Smooth muscle cell (in vitro differentiated cells): ENCODE data around the gene LAMTOR3. TPM values are rescaled to one million over a fixed set of nuclear protein-coding genes. Genes with fewer than 3 reads are reported as not detected.

Experiments used
- DNase-seq: peaks from one replicate; lab custom pipeline; 2025; ENCODE audit not compliant: unreplicated experiment; lab: John Stamatoyannopoulos, UW
- H2AFZ ChIP-seq: fragments of 200-600 bp; sonication (generic); 2 replicates; pipeline ENCODE4 v1.6.0; 2016; ENCODE audit warnings: antibody characterized with exemption, low read depth, mild to moderate bottlenecking
- H3F3A ChIP-seq: fragments of 200-600 bp; sonication (generic); 2 replicates; pipeline ENCODE4 v1.6.0; 2017; ENCODE audit warnings: antibody characterized with exemption, low read depth
- H3K27ac ChIP-seq: fragments of 200-600 bp; sonication (generic); 2 replicates; pipeline ENCODE4 v1.5.1; 2016; ENCODE audit warnings: low read depth, mild to moderate bottlenecking
- H3K27me3 ChIP-seq: fragments of 200-600 bp; sonication (generic); 2 replicates; pipeline ENCODE4 v1.6.1; 2016; ENCODE audit warnings: low read depth, mild to moderate bottlenecking
- H3K36me3 ChIP-seq: fragments of 200-600 bp; sonication (generic); 2 replicates; pipeline ENCODE4 v1.5.1; 2016; ENCODE audit warnings: low read depth
- H3K4me1 ChIP-seq: fragments of 200-600 bp; sonication (generic); 2 replicates; pipeline ENCODE4 v1.5.1; 2016; ENCODE audit warnings: low read depth
- H3K4me2 ChIP-seq: fragments of 200-600 bp; sonication (generic); 2 replicates; pipeline ENCODE4 v1.6.0; 2016; ENCODE audit warnings: mild to moderate bottlenecking
- H3K4me3 ChIP-seq: fragments of 200-600 bp; sonication (generic); 2 replicates; pipeline ENCODE4 v1.5.1; 2016; ENCODE audit warnings: mild to moderate bottlenecking
- H3K79me2 ChIP-seq: fragments of 200-600 bp; sonication (generic); 2 replicates; pipeline ENCODE4 v1.6.0; 2016; ENCODE audit warnings: low read depth, mild to moderate bottlenecking
- H3K9ac ChIP-seq: fragments of 200-600 bp; sonication (generic); 2 replicates; pipeline ENCODE4 v1.6.0; 2016; ENCODE audit warnings: low read depth
- H3K9me3 ChIP-seq: fragments of 200-600 bp; sonication (generic); replicated peaks from 2 replicates; pipeline ENCODE4 v1.5.1; 2016; ENCODE audit warnings: low read depth
- H4K20me1 ChIP-seq: fragments of 200-600 bp; sonication (generic); 2 replicates; pipeline ENCODE4 v1.6.0; 2016; ENCODE audit warnings: low read depth
- CTCF ChIP-seq: fragments of 200-600 bp; sonication (generic); IDR thresholded peaks from 2 replicates; pipeline ENCODE4 v1.5.1; 2017; ENCODE audit warnings: borderline replicate concordance, mild to moderate bottlenecking, antibody characterized with exemption; ENCODE audit not compliant: insufficient read depth, poor library complexity, severe bottlenecking
- WGBS: methylation state at CpG from one replicate; pipeline ENCODE4 v1.1.7; 2016; ENCODE audit warnings: low lambda C conversion rate; 5-methylcytosine and 5-hydroxymethylcytosine counted together
- polyA plus RNA-seq: library from polyadenylated mRNA; unstranded; fragments of >200 nt; fragmentation: Nextera tagmentation; extraction: Ambion mirVana; gene quantifications from 2 replicates; pipeline ENCODE4 v1.2.1, GENCODE V29; 2016
- total RNA-seq: library from RNA; depleted of rRNA; stranded (reverse); fragments of >200 nt; gene quantifications from 2 replicates; pipeline ENCODE4 v1.2.3, GENCODE V29; 2014

The LAMTOR3 gene
- total and polyA plus RNA-seq, 2 experiments from 2014 or later = 58.3 to 95.2 TPM

- Histone ChIP-seq H4K20me1 (no peaks in the 10 kb centered on the region), H2AFZ (no peak overlapping the region), H3K36me3 (no peaks in the 10 kb centered on the region)
These were observed 50.8 kb downstream of the LAMTOR3 start for GRCh38 chr4:99843413-99843812.

GRCh38 chr4:99841129-99841528 lies 53.1 kb downstream of the LAMTOR3 start:
- Histone ChIP-seq H3F3A (no peaks in the 10 kb centered on the region), H3K9ac (no peak overlapping the region), H3K27me3 (no peaks in the 10 kb centered on the region), H3K36me3 (no peaks in the 10 kb centered on the region), H3K4me2 (no peak overlapping the region), H2AFZ (no peak overlapping the region), H3K4me3 (no peak overlapping the region), H3K27ac (peak overlapping the region; percentile 36), H3K4me1 (no peaks in the 10 kb centered on the region), H3K9me3 (no peaks in the 10 kb centered on the region), H3K79me2 (no peaks in the 10 kb centered on the region), H4K20me1 (no peaks in the 10 kb centered on the region)
- no peak for TF ChIP-seq CTCF
- no peak for DNase-seq
- WGBS = 80% methylated on average over 4 of the region's 4 CpGs

More at GRCh38 chr4:99843413-99843812, 50.8 kb downstream of the LAMTOR3 start:
- H3K79me2 ChIP-seq = no peaks in the 10 kb centered on the region
- no peaks in the 10 kb centered on the region for H3F3A ChIP-seq
- no peak overlapping the region for H3K4me2 ChIP-seq
- H3K4me1 ChIP-seq = no peaks in the 10 kb centered on the region
- H3K9me3 ChIP-seq = no peaks in the 10 kb centered on the region
- no peak for DNase-seq
- no peak overlapping the region for H3K27ac ChIP-seq
- H3K9ac ChIP-seq = no peak overlapping the region
- H3K27me3 ChIP-seq = no peaks in the 10 kb centered on the region
- no peak for TF ChIP-seq CTCF
- H3K4me3 ChIP-seq = no peak overlapping the region

GRCh38 chr4:99838927-99839326 lies 55.3 kb downstream of the LAMTOR3 start:
- Histone ChIP-seq H3K36me3 (no peaks in the 10 kb centered on the region), H3K27me3 (no peaks in the 10 kb centered on the region), H2AFZ (no peak overlapping the region), H3K9ac (no peak overlapping the region), H3K4me2 (no peak overlapping the region), H3F3A (no peaks in the 10 kb centered on the region), H3K79me2 (no peaks in the 10 kb centered on the region), H3K9me3 (no peaks in the 10 kb centered on the region), H4K20me1 (no peaks in the 10 kb centered on the region), H3K4me3 (no peak overlapping the region), H3K27ac (peak overlapping the region; percentile 34), H3K4me1 (no peaks in the 10 kb centered on the region)
- no peak for DNase-seq
- no peak for TF ChIP-seq CTCF
- 59% methylated on average over 2 of the region's 2 CpGs for WGBS

GRCh38 chr4:99835942-99836341 lies 58.3 kb downstream of the LAMTOR3 start:
- Histone ChIP-seq H3K27ac (no peak overlapping the region), H3K4me2 (no peak overlapping the region), H3K36me3 (no peaks in the 10 kb centered on the region), H3K4me3 (no peak overlapping the region), H4K20me1 (no peaks in the 10 kb centered on the region), H3K79me2 (no peaks in the 10 kb centered on the region), H2AFZ (no peak overlapping the region), H3F3A (no peaks in the 10 kb centered on the region), H3K27me3 (no peaks in the 10 kb centered on the region), H3K4me1 (no peaks in the 10 kb centered on the region), H3K9ac (no peak overlapping the region), H3K9me3 (no peaks in the 10 kb centered on the region)
- 100% methylated on average over 2 of the region's 2 CpGs for WGBS
- no peak for TF ChIP-seq CTCF
- no peak for DNase-seq
